Endothelial cell of umbilical vein (primary cell): Measurements from ENCODE around the gene EEF1AKMT1.

ENCODE experiments used
- CTCF ChIP-seq, 2 donors: IDR thresholded peaks; 1 replicate in 1 of 2; 2 replicates in 1 of 2; pipeline ENCODE4 v1.5.1; 2011; ENCODE audit warnings: low read length in 2 of 2, mild to moderate bottlenecking in 2 of 2, moderate library complexity in 2 of 2, control low read depth in 1 of 2, inconsistent platforms in 1 of 2, low read depth in 1 of 2; ENCODE audit not compliant: insufficient read depth in 1 of 2; ENCODE audit errors: extremely low read depth in 1 of 2
- EZH2 ChIP-seq: IDR thresholded peaks from 2 replicates; pipeline ENCODE4 v1.6.1; 2012; ENCODE audit warnings: borderline replicate concordance, low read depth, mild to moderate bottlenecking, moderate library complexity, low read length, inconsistent platforms; ENCODE audit not compliant: severe bottlenecking
- FOS ChIP-seq: IDR thresholded peaks from 2 replicates; pipeline ENCODE4 v1.6.1; 2011; ENCODE audit warnings: mild to moderate bottlenecking, low read length, moderate library complexity, borderline replicate concordance; ENCODE audit not compliant: insufficient read depth
- GATA2 ChIP-seq: IDR thresholded peaks from 2 replicates; pipeline ENCODE4 v1.7.0; 2011; ENCODE audit warnings: low read depth, mild to moderate bottlenecking, moderate library complexity, mixed read lengths, low read length; ENCODE audit not compliant: insufficient read length, insufficient read depth
- MAX ChIP-seq: IDR thresholded peaks from 2 replicates; pipeline ENCODE4 v1.6.1; 2011; ENCODE audit not compliant: insufficient read depth, insufficient read length
- MYC ChIP-seq: IDR thresholded peaks from one replicate; pipeline ENCODE4 v1.6.1; 2011; ENCODE audit warnings: mild to moderate bottlenecking, low read depth, low read length
- POLR2A ChIP-seq: IDR thresholded peaks from 2 replicates; pipeline ENCODE4 v1.6.1; 2012; ENCODE audit warnings: low read depth, mild to moderate bottlenecking, control low read depth, low read length
- POLR2AphosphoS5 ChIP-seq: IDR thresholded peaks from 2 replicates; pipeline ENCODE4 v1.6.1; 2012; ENCODE audit warnings: low read depth, mild to moderate bottlenecking, control low read depth, low read length, moderate library complexity; ENCODE audit not compliant: insufficient read depth

GRCh38 chr13:20727856-20728255, 45.9 kb downstream of the EEF1AKMT1 start:
- no peak for TF ChIP-seq FOS
- no peak for TF ChIP-seq POLR2A
- no peak for TF ChIP-seq CTCF (IDR thresholded peaks at IDR 0.05; ENCODE audit: extremely low read depth in 1 of 2, insufficient read depth in 1 of 2, low read depth in 1 of 2, low read length in 2 of 2)
- no peak for TF ChIP-seq GATA2
- no peak for TF ChIP-seq EZH2
- no peak for TF ChIP-seq MYC
- no peak for TF ChIP-seq POLR2AphosphoS5
- no peak for TF ChIP-seq MAX
